Neuronal stem cell (in vitro differentiated cells): ENCODE measurements around the gene KIAA0319L.
A peak's percentile ranks its signal among the peaks of the same experiment; 100 is the strongest.

Experiments
- DNase-seq: peaks from one replicate; pipeline ENCODE4 v3.0.0-alpha.2; 2013; ENCODE audit warnings: low spot score
- H2AFZ ChIP-seq: one replicate; pipeline ENCODE4 v1.6.1; 2013; ENCODE audit warnings: mild to moderate bottlenecking, low read length, inconsistent platforms
- H2AK5ac ChIP-seq: 2 replicates; pipeline ENCODE4 v1.6.1; 2013; ENCODE audit warnings: low read depth, mild to moderate bottlenecking, inconsistent platforms, low read length, moderate library complexity, mixed read lengths
- H2BK120ac ChIP-seq: 2 replicates; pipeline ENCODE4 v1.6.1; 2013; ENCODE audit warnings: low read depth, mild to moderate bottlenecking, inconsistent platforms, low read length, moderate library complexity, mixed read lengths
- H2BK12ac ChIP-seq: one replicate; pipeline ENCODE4 v1.6.1; 2013; ENCODE audit warnings: low read length, inconsistent platforms
- H2BK15ac ChIP-seq: 2 replicates; pipeline ENCODE4 v1.6.1; 2013; ENCODE audit warnings: mild to moderate bottlenecking, low read length, inconsistent platforms, mixed read lengths
- H2BK5ac ChIP-seq: one replicate; pipeline ENCODE4 v1.6.1; 2013; ENCODE audit warnings: inconsistent platforms, mild to moderate bottlenecking, low read length, moderate library complexity
- H3K14ac ChIP-seq: one replicate; pipeline ENCODE4 v1.6.1; 2013; ENCODE audit warnings: low read length, inconsistent platforms
- H3K18ac ChIP-seq: 2 replicates; pipeline ENCODE4 v1.6.1; 2013; ENCODE audit warnings: low read length, inconsistent platforms
- H3K23ac ChIP-seq: 2 replicates; pipeline ENCODE4 v1.6.1; 2013; ENCODE audit warnings: low read depth, mild to moderate bottlenecking, mixed read lengths, low read length, inconsistent platforms; ENCODE audit not compliant: poor library complexity
- H3K27ac ChIP-seq: replicated peaks from 3 replicates; pipeline ENCODE4 v1.5.1; 2013; ENCODE audit warnings: low read length, inconsistent platforms
- H3K27me3 ChIP-seq, 3 experiments: 2 replicates each; pipeline ENCODE4 v1.6.1; 2013; ENCODE audit warnings: low read length in 3 of 3, mild to moderate bottlenecking in 2 of 3, inconsistent platforms in 1 of 3, low read depth in 1 of 3, mixed read lengths in 1 of 3, moderate library complexity in 1 of 3; ENCODE audit not compliant: control insufficient read depth in 3 of 3, insufficient read depth in 3 of 3
- H3K36me3 ChIP-seq, 2 donors: replicated peaks in 1 of 2; 2 replicates each; pipeline ENCODE4 v1.6.1; 2013; ENCODE audit warnings: low read length in 2 of 2; ENCODE audit not compliant: control insufficient read depth in 2 of 2, insufficient read depth in 2 of 2
- H3K4ac ChIP-seq: 2 replicates; pipeline ENCODE4 v1.6.1; 2013; ENCODE audit warnings: inconsistent platforms, mild to moderate bottlenecking, low read length, moderate library complexity
- H3K4me1 ChIP-seq, 2 donors: 1 replicate in 1 of 2; 2 replicates in 1 of 2; pipeline ENCODE4 v1.6.1; 2013; ENCODE audit warnings: low read length in 2 of 2, low read depth in 1 of 2; ENCODE audit not compliant: control insufficient read depth in 2 of 2, insufficient read depth in 1 of 2
- H3K4me2 ChIP-seq: one replicate; pipeline ENCODE4 v1.6.1; 2013; ENCODE audit warnings: mild to moderate bottlenecking, low read length, inconsistent platforms; ENCODE audit not compliant: insufficient read depth, poor library complexity, severe bottlenecking
- H3K4me3 ChIP-seq, 2 donors: 2 replicates each; pipeline ENCODE4 v1.5.1; 2013; ENCODE audit warnings: low read length in 2 of 2, mild to moderate bottlenecking in 2 of 2, inconsistent platforms in 1 of 2, moderate library complexity in 1 of 2
- H3K79me1 ChIP-seq: one replicate; pipeline ENCODE4 v1.6.1; 2013; ENCODE audit warnings: low read depth, mild to moderate bottlenecking, inconsistent platforms, low read length, moderate library complexity
- H3K9ac ChIP-seq: one replicate; pipeline ENCODE4 v1.6.1; 2013; ENCODE audit warnings: mild to moderate bottlenecking, low read depth, low read length, inconsistent platforms; ENCODE audit not compliant: poor library complexity
- H3K9me3 ChIP-seq, 2 donors: replicated peaks in 1 of 2; 2 replicates each; pipeline versions ENCODE3 to v1.6.1; 2013; ENCODE audit warnings: low read length in 2 of 2, mild to moderate bottlenecking in 2 of 2, inconsistent platforms in 1 of 2, low read depth in 1 of 2, mixed read lengths in 1 of 2, moderate library complexity in 1 of 2; ENCODE audit not compliant: control insufficient read depth in 2 of 2, insufficient read depth in 1 of 2
- H4K8ac ChIP-seq: one replicate; pipeline ENCODE4 v1.6.1; 2013; ENCODE audit warnings: low read depth, mild to moderate bottlenecking, inconsistent platforms, low read length, moderate library complexity
- H4K91ac ChIP-seq: one replicate; pipeline ENCODE4 v1.6.1; 2013; ENCODE audit warnings: low read length, low read depth, mild to moderate bottlenecking, inconsistent platforms; ENCODE audit not compliant: poor library complexity
- WGBS, 2 donors: extraction: QIAGEN DNeasy Blood & Tissue Kit; methylation state at CpG; one replicate each; pipeline ENCODE4 v1.1.7; 2013; ENCODE audit warnings: missing lambda C conversion rate in 2 of 2, mixed read lengths in 1 of 2; ENCODE audit not compliant: insufficient read length in 2 of 2, insufficient replicate concordance in 1 of 2; ENCODE audit errors: extremely low coverage in 2 of 2; 5-methylcytosine and 5-hydroxymethylcytosine counted together

The KIAA0319L gene

DNA sequence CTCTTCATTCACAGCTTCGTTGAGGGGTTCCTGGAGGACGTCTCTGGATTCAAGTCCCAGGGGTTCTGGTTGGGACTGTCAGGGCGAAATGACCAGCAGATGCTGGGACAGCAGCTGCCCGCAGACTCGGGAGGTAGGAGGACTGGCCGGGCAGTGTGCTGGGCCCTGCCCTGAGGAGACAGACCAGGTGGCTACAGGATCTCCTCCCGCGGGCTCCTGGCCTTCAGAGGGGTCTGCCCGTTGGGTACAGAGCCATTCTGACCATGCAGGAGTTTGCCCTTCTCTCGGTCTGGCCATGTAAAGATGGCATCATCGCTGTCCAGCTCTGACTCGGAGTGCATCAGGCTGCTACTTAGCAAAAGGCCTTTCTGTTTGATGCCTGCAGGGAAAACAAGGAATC is 122.5 kb downstream of the KIAA0319L start:
- H3K79me1 ChIP-seq = peaks cover 2% of the 10 kb centered on the region
- no peak overlapping the region for H2AK5ac ChIP-seq

DNA sequence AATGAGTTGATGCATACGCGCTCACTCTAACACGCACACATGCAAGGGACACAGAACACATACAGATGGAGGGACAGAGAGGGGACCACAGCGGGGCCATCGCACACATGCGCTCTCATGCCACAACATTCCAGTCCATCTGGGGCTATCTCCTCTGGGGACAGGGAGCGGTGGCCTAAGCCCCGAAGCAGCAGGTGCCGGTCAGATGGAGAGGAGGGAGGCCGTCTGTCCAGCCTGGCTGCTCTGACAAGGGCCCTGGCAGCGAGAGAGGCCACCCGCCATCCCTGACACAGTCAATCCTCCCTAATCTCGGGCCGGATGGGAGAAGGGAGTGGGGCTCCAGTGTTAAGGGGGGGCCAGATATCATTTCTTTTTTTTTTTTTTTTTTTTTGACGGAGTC is 123.5 kb downstream of the KIAA0319L start:
- H2BK120ac ChIP-seq = no peak overlapping the region
- no peak overlapping the region for H3K4me2 ChIP-seq
- no peak overlapping the region for H3K18ac ChIP-seq
- H2BK5ac ChIP-seq = no peak overlapping the region
- no peak overlapping the region for H3K14ac ChIP-seq
- WGBS, 2 donors = no CpG with 5 or more reads among the region's 15 CpGs
- H3K36me3 ChIP-seq = peaks cover 28 to 91% of the 10 kb centered on the region in 2 donors
- no peak overlapping the region for H2AK5ac ChIP-seq
- H3K27me3 ChIP-seq = no peaks in the 10 kb centered on the region
- no peak overlapping the region for H2BK12ac ChIP-seq
- H3K9me3 ChIP-seq = no peaks in the 10 kb centered on the region
- H3K4me1 ChIP-seq = no peaks in the 10 kb centered on the region
- DNase-seq = no peak
- H3K4ac ChIP-seq = no peak overlapping the region
- H4K91ac ChIP-seq = no peak overlapping the region
- no peak overlapping the region for H2AFZ ChIP-seq
- H3K9ac ChIP-seq = no peak overlapping the region
- peak overlapping the region; percentile 62 for H3K23ac ChIP-seq
- H4K8ac ChIP-seq = no peak overlapping the region
- H2BK15ac ChIP-seq = no peak overlapping the region
- H3K79me1 ChIP-seq = peaks cover 2% of the 10 kb centered on the region
- no peak overlapping the region for H3K27ac ChIP-seq
- H3K4me3 ChIP-seq = no peak overlapping the region

More for the DNA sequence above, 122.5 kb downstream of the KIAA0319L start:
- Histone ChIP-seq H3K18ac (no peak overlapping the region), H3K9ac (no peak overlapping the region), H3K14ac (no peak overlapping the region), H2BK12ac (no peak overlapping the region), H3K4ac (no peak overlapping the region), H3K4me3 (no peak overlapping the region), H4K91ac (no peak overlapping the region), H3K4me2 (no peak overlapping the region), H4K8ac (no peak overlapping the region), H3K9me3 (no peaks in the 10 kb centered on the region), H2AFZ (no peak overlapping the region), H3K27me3 (no peaks in the 10 kb centered on the region), H3K4me1 (no peaks in the 10 kb centered on the region), H2BK5ac (no peak overlapping the region), H3K23ac (no peak overlapping the region), H2BK120ac (no peak overlapping the region), H2BK15ac (no peak overlapping the region), H3K27ac (no peak overlapping the region), H3K36me3 (peaks cover 33 to 90% of the 10 kb centered on the region in 2 donors)
- DNase-seq = no peak
- no CpG with 5 or more reads among the region's 12 CpGs for WGBS, 2 donors

DNA sequence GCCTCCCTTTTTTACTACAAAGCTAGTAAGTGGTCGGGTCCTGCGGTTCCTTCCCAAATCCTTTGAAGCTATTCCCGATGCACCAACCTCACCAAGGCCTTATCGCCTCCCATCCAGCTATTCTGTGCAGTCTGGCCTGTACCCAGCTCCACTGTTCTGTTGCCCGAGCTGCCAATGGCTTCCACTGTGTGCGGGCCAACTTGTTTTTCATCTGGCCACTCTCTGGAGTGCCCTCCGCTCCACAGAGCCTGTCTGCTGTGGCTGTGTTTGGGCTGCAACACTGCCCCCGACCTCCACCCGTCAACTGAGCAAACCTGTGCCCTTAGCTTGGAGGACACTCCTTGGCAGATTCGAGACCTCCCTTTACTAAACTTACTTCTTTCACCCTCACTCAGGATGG is 125.0 kb downstream of the KIAA0319L start:
- Histone ChIP-seq H3K9ac (no peak overlapping the region), H2AK5ac (no peak overlapping the region), H2BK15ac (no peak overlapping the region), H2AFZ (no peak overlapping the region), H2BK12ac (no peak overlapping the region), H3K27me3 (no peaks in the 10 kb centered on the region), H3K4ac (no peak overlapping the region), H2BK120ac (no peak overlapping the region), H2BK5ac (no peak overlapping the region), H3K14ac (no peak overlapping the region), H3K4me3 (no peak overlapping the region), H3K23ac (no peak overlapping the region), H3K27ac (no peak overlapping the region), H3K79me1 (peaks cover 2% of the 10 kb centered on the region), H3K36me3 (peaks cover 28 to 90% of the 10 kb centered on the region in 2 donors), H3K18ac (no peak overlapping the region), H4K8ac (no peak overlapping the region), H3K9me3 (no peaks in the 10 kb centered on the region), H3K4me2 (no peak overlapping the region), H3K4me1 (no peaks in the 10 kb centered on the region), H4K91ac (no peak overlapping the region)
- DNase-seq = no peak
- whole genome bisulfite sequencing, 2 donors = no CpG with 5 or more reads among the region's 10 CpGs

DNA sequence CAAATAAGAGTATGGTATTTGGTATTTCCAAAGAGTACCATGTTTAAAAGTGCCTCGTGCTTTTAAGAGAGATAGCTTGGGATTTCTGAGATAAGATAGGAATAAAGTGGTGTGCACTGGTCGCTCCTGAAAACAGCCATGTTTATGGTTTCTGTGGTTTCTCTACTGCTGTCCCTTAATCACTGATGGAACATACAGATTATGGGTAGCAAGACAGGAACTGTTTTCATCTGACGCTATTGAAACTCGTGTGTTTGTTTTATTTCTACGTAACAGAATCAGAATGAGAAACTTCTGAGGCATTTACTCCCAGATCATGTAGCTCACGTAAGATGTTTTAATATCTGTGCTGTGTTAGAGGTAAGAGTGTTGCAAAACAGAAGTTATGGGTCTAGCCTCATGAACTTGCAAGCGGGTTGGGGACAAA is 126.0 kb downstream of the KIAA0319L start:
- Histone ChIP-seq H2BK15ac (no peak overlapping the region), H3K18ac (no peak overlapping the region), H3K79me1 (peaks cover 2% of the 10 kb centered on the region), H2BK120ac (no peak overlapping the region), H3K23ac (no peak overlapping the region), H3K9me3 (no peaks in the 10 kb centered on the region), H2BK12ac (no peak overlapping the region), H4K91ac (no peak overlapping the region), H3K27ac (no peak overlapping the region), H3K9ac (no peak overlapping the region), H3K14ac (no peak overlapping the region), H3K4ac (no peak overlapping the region), H3K4me3 (no peak overlapping the region), H3K36me3 (peaks cover 26 to 89% of the 10 kb centered on the region in 2 donors), H4K8ac (no peak overlapping the region), H3K4me2 (no peak overlapping the region), H2AFZ (no peak overlapping the region), H3K4me1 (no peaks in the 10 kb centered on the region), H3K27me3 (no peaks in the 10 kb centered on the region), H2BK5ac (no peak overlapping the region), H2AK5ac (no peak overlapping the region)
- no peak for DNase-seq
- no CpG with 5 or more reads among the region's 7 CpGs for WGBS, 2 donors
